Skeletal muscle cell (primary cell): Measurements from ENCODE around the gene MRGPRF.
"Not testable (repeated sequence)": the region's sequence is repeated elsewhere in the genome, so short reads cannot be mapped to it uniquely, and the experiment has no call there.

Source experiments
- DNase-seq: peaks from one replicate; pipeline ENCODE4 v3.0.0-alpha.2; 2010; ENCODE audit warnings: low read depth
- H3K4me3 ChIP-seq: 2 replicates; pipeline ENCODE4 v1.5.1; 2011; ENCODE audit warnings: low read depth, mild to moderate bottlenecking, control low read depth, low read length, moderate library complexity

MRGPRF gene

GRCh38 chr11:69005631-69006368 is 7.2 kb downstream of the MRGPRF start:
- DNase-seq = no peak
- no peak overlapping the region for H3K4me3 ChIP-seq

- H3K4me3 ChIP-seq = no peak overlapping the region
- DNase-seq = no peak
Observed at GRCh38 chr11:69005183-69005630, 7.8 kb downstream of the MRGPRF start.

- DNase-seq = no peak
- H3K4me3 ChIP-seq = no peak overlapping the region
Observed at GRCh38 chr11:69004411-69005182, 8.4 kb downstream of the MRGPRF start.

GRCh38 chr11:69003866-69004367 is 9.1 kb downstream of the MRGPRF start:
- no peak overlapping the region for H3K4me3 ChIP-seq
- no peak for DNase-seq

GRCh38 chr11:69003301-69003865 is 9.7 kb downstream of the MRGPRF start:
- DNase-seq = no peak
- no peak overlapping the region for H3K4me3 ChIP-seq

- no peak for DNase-seq
- no peak overlapping the region for H3K4me3 ChIP-seq
Observed at GRCh38 chr11:69002570-69003231, 10.3 kb downstream of the MRGPRF start.

GRCh38 chr11:69002110-69002569 is 10.9 kb downstream of the MRGPRF start:
- DNase-seq = no peak
- no peak overlapping the region for H3K4me3 ChIP-seq

- no peak overlapping the region for H3K4me3 ChIP-seq
- no peak for DNase-seq
Observed at GRCh38 chr11:69001243-69002081, 11.6 kb downstream of the MRGPRF start.

GRCh38 chr11:69000831-69001242 is 12.2 kb downstream of the MRGPRF start:
- DNase-seq = no peak
- no peak overlapping the region for H3K4me3 ChIP-seq

GRCh38 chr11:69000391-69000790 is 12.7 kb downstream of the MRGPRF start:
- DNase-seq = no peak
- H3K4me3 ChIP-seq = no peak overlapping the region

GRCh38 chr11:68999748-69000355 is 13.2 kb downstream of the MRGPRF start:
- H3K4me3 ChIP-seq, DNase-seq: not testable (repeated sequence)

GRCh38 chr11:68999093-68999747 is 13.8 kb downstream of the MRGPRF start:
- H3K4me3 ChIP-seq = no peak overlapping the region
- DNase-seq = no peak

GRCh38 chr11:68998390-68998911 is 14.6 kb downstream of the MRGPRF start:
- no peak overlapping the region for H3K4me3 ChIP-seq
- DNase-seq = no peak

- DNase-seq = no peak
- no peak overlapping the region for H3K4me3 ChIP-seq
Observed at GRCh38 chr11:68997995-68998348, 15.1 kb downstream of the MRGPRF start.

GRCh38 chr11:68997124-68997994 is 15.7 kb downstream of the MRGPRF start:
- no peak overlapping the region for H3K4me3 ChIP-seq
- DNase-seq = no peak

- no peak for DNase-seq
- no peak overlapping the region for H3K4me3 ChIP-seq
Observed at GRCh38 chr11:68996376-68997123, 16.5 kb downstream of the MRGPRF start.
